ENCODE results near the gene IGFL2. TPM values are rescaled to one million over a fixed set of nuclear protein-coding genes. Genes with fewer than 3 reads are reported as not detected.

Gene IGFL2
- total and polyA plus RNA-seq, 2 experiments from 2014 or later = not detected

GRCh38 chr19:46210669-46211068, 62.6 kb downstream of the IGFL2 start:
- peak overlapping the region; percentile 81 for H3K27ac ChIP-seq (ENCODE audit: low read depth)
- Mint-ChIP-seq H3K27me3 (ENCODE audit: insufficient read depth, low read depth, poor library complexity) (peaks cover 6% of the 10 kb centered on the region), H3K36me3 (ENCODE audit: low read depth) (no peaks in the 10 kb centered on the region), H3K4me1 (peaks cover 27% of the 10 kb centered on the region), H3K4me3 (no peak overlapping the region), H3K27ac (peak overlapping the region; percentile 70), H3K9me3 (peaks cover 6% of the 10 kb centered on the region; the same call in 2 of the 3 replicates)
- H3K4me3 ChIP-seq = no peak overlapping the region
- H2AFZ ChIP-seq = no peak overlapping the region
- H3K4me1 ChIP-seq (ENCODE audit: insufficient read depth) = no peaks in the 10 kb centered on the region
- TF ChIP-seq STAT1 (IDR thresholded peaks at IDR 0.05; ENCODE audit: unreplicated experiment) (no peak), EZH2 (IDR thresholded peaks at IDR 0.05; ENCODE audit: low read depth, unreplicated experiment) (no peak), ZNF462 (CRISPR knock-in tag; IDR thresholded peaks at IDR 0.05) (no peak), REST (IDR thresholded peaks at IDR 0.05; ENCODE audit: unreplicated experiment) (no peak), CREB1 (CRISPR knock-in tag; IDR thresholded peaks at IDR 0.05; ENCODE audit: low read depth) (no peak), JUNB (IDR thresholded peaks at IDR 0.05; ENCODE audit: unreplicated experiment) (no peak), POLR2AphosphoS5 (IDR thresholded peaks at IDR 0.05; ENCODE audit: low read depth) (no peak), ZNF331 (CRISPR knock-in tag; IDR thresholded peaks at IDR 0.05; ENCODE audit: low read depth) (no peak), EZH2phosphoT487 (IDR thresholded peaks at IDR 0.05; ENCODE audit: unreplicated experiment) (no peak), CTCF (conservative IDR thresholded peaks at IDR 0.05; ENCODE audit: low read depth in 2 of 2) (no peak), ZNF114 (CRISPR knock-in tag; IDR thresholded peaks at IDR 0.05) (no peak), NANOG (IDR thresholded peaks at IDR 0.05; ENCODE audit: borderline replicate concordance) (no peak)
- TF ChIP-seq, protein P1, sequence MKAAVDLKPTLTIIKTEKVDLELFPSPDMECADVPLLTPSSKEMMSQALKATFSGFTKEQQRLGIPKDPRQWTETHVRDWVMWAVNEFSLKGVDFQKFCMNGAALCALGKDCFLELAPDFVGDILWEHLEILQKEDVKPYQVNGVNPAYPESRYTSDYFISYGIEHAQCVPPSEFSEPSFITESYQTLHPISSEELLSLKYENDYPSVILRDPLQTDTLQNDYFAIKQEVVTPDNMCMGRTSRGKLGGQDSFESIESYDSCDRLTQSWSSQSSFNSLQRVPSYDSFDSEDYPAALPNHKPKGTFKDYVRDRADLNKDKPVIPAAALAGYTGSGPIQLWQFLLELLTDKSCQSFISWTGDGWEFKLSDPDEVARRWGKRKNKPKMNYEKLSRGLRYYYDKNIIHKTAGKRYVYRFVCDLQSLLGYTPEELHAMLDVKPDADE (IDR thresholded peaks at IDR 0.05) = no peak
- H3K79me2 ChIP-seq (replicated peaks; ENCODE audit: insufficient read depth) = no peaks in the 10 kb centered on the region
- ATAC-seq (no peak), DNase-seq (ENCODE audit: low spot score) (no peak)
- no peaks in the 10 kb centered on the region for H3F3A ChIP-seq (replicated peaks; ENCODE audit: low read depth)
- H4K20me1 ChIP-seq (replicated peaks; ENCODE audit: insufficient read depth) = no peaks in the 10 kb centered on the region
- H3K9me2 ChIP-seq (ENCODE audit: insufficient read depth) = peaks cover 6% of the 10 kb centered on the region; the same call in 1 of the 2 replicates
- H3K27me3 ChIP-seq (ENCODE audit: insufficient read depth) = no peaks in the 10 kb centered on the region
- H3K4me2 ChIP-seq = peak overlapping the region; percentile 47; the same call in 1 of the 2 replicates
- no peaks in the 10 kb centered on the region for H3K36me3 ChIP-seq (ENCODE audit: insufficient read depth)
